ENCODE results near the gene GNB3. TPM values are rescaled to one million over a fixed set of nuclear protein-coding genes. Genes with fewer than 3 reads are reported as not detected.

GNB3 gene
- total and polyA plus RNA-seq, 9 of the 15 experiments (the other 6 are each of a cell fraction or from before 2014, with no cell fraction given): 1.4 to 5.8 (median 2.0) TPM

- TF ChIP-seq ZNF449 (CRISPR knock-in tag; IDR thresholded peaks at IDR 0.05): no peak
- TF ChIP-seq ETS2 (tag; IDR thresholded peaks at IDR 0.05; ENCODE audit: borderline replicate concordance, poor library complexity, severe bottlenecking): no peak
- TF ChIP-seq POLR2AphosphoS5 (IDR thresholded peaks at IDR 0.05; ENCODE audit: control insufficient read depth, insufficient read depth, low read depth, low read length): peak; percentile 82
- peak; percentile 70; the same call in 1 of the 2 replicates for TF ChIP-seq KLF13 (tag; IDR thresholded peaks at IDR 0.05; ENCODE audit: borderline replicate concordance, low read depth)
- 0 out of 2 replicates have a peak, but pooled peaks have one; percentile 11 for TF ChIP-seq ZNF212 (CRISPR knock-in tag; IDR thresholded peaks at IDR 0.05)
- peak; percentile 91 for TF ChIP-seq MAFK (IDR thresholded peaks at IDR 0.05; ENCODE audit: low read length)
- TF ChIP-seq USF1 (CRISPR knock-in tag; IDR thresholded peaks at IDR 0.05): peak; percentile 97
- peak in 1 of 2 experiments; percentile 24 for TF ChIP-seq AFF1 (IDR thresholded peaks at IDR 0.05; ENCODE audit: low read depth in 1 of 2, partially characterized antibody in 2 of 2)
- no peak for TF ChIP-seq ZNF217 (CRISPR knock-in tag; IDR thresholded peaks at IDR 0.05)
- 0 out of 3 replicates have a peak, but pooled peaks of 1 of the 2 experiments have one; percentile 12 for TF ChIP-seq CBX3 (IDR thresholded peaks at IDR 0.05; ENCODE audit: borderline replicate concordance in 1 of 2, low read length in 2 of 2)
- TF ChIP-seq MXI1 (IDR thresholded peaks at IDR 0.05; ENCODE audit: low read depth, low read length): peak; percentile 33; the same call in 1 of the 2 replicates
- peak; percentile 81 for TF ChIP-seq CREM (IDR thresholded peaks at IDR 0.05; ENCODE audit: low read depth)
- peak; percentile 56 for TF ChIP-seq JUND (IDR thresholded peaks at IDR 0.05; ENCODE audit: borderline replicate concordance, low read depth, low read length)
- TF ChIP-seq JUND (tag; IDR thresholded peaks at IDR 0.05; ENCODE audit: borderline replicate concordance, low read depth, low read length): peak; percentile 48; the same call in 1 of the 3 replicates
- TF ChIP-seq TRIM24 (IDR thresholded peaks at IDR 0.05): peak; percentile 63 to 81; a peak in 3 of 4 replicates
- peak; percentile 78 to 95 (median 88) for TF ChIP-seq CTCF (IDR thresholded peaks at IDR 0.05 in 2 of 3, conservative IDR thresholded peaks at IDR 0.05 in 1 of 3; ENCODE audit: insufficient read depth in 2 of 3, low read depth in 1 of 3, low read length in 3 of 3)
- TF ChIP-seq DACH1 (IDR thresholded peaks at IDR 0.05; ENCODE audit: partially characterized antibody): peak; percentile 50
- peak; percentile 73 for TF ChIP-seq EP400 (IDR thresholded peaks at IDR 0.05)
Measured at GRCh38 chr12:6890789-6891645, 50.3 kb downstream of the GNB3 start (continued).

All from K562 (cell line).